Thyroid gland (tissue), 4 donors: ENCODE results near the gene SNX33.
"Not testable (repeated sequence)": the region's sequence is repeated elsewhere in the genome, so short reads cannot be mapped to it uniquely, and the experiment has no call there.

Experiments
- CTCF ChIP-seq, 6 experiments: fragments of 200-600 bp in 3 of 6; fragments of 450-650 bp in 3 of 6; sonication (generic) in 3 of 6; IDR thresholded peaks; one replicate each; pipeline ENCODE4 v1.5.1; 2016 to 2019; ENCODE audit warnings: antibody characterized with exemption in 6 of 6, mild to moderate bottlenecking in 2 of 6, inconsistent platforms in 1 of 6, moderate library complexity in 1 of 6
- POLR2A ChIP-seq, 2 donors: fragments of 450-650 bp; IDR thresholded peaks; one replicate each; pipeline ENCODE4 v1.6.1; 2017; ENCODE audit warnings: antibody characterized with exemption in 2 of 2, mild to moderate bottlenecking in 2 of 2, moderate library complexity in 1 of 2

GRCh38 chr15:75689429-75689828, 41.7 kb downstream of the SNX33 start:
- not testable (repeated sequence) for TF ChIP-seq CTCF, POLR2A (IDR thresholded peaks at IDR 0.05)
